Measurements from ENCODE around the gene TRIM31.

GRCh38 chr6:30067460-30068139 is 45.3 kb downstream of the TRIM31 start:
- no peak for TF ChIP-seq CTCF (IDR thresholded peaks at IDR 0.05; ENCODE audit: low read length)
- no peak for TF ChIP-seq EZH2phosphoT487 (IDR thresholded peaks at IDR 0.05; ENCODE audit: low read length)
